ENCODE data around the gene DGAT2.

- no peak for TF ChIP-seq CTCF (IDR thresholded peaks at IDR 0.05)
- no peak for TF ChIP-seq ZNF281 (CRISPR knock-in tag; IDR thresholded peaks at IDR 0.05)
- no peak for TF ChIP-seq HMGXB4 (CRISPR knock-in tag; IDR thresholded peaks at IDR 0.05)
- no peak for TF ChIP-seq MXD4 (CRISPR knock-in tag; IDR thresholded peaks at IDR 0.05; ENCODE audit: borderline replicate concordance)
- no peak for TF ChIP-seq TP53 (CRISPR knock-in tag; IDR thresholded peaks at IDR 0.05)
- TF ChIP-seq ETV6 (CRISPR knock-in tag; IDR thresholded peaks at IDR 0.05) = no peak
These were observed 28.5 kb downstream of the DGAT2 start for GRCh38 chr11:75797116-75797515.

All from WTC11 (cell line).